ENCODE measurements around the gene MICAL3.

MICAL3 gene

DNA sequence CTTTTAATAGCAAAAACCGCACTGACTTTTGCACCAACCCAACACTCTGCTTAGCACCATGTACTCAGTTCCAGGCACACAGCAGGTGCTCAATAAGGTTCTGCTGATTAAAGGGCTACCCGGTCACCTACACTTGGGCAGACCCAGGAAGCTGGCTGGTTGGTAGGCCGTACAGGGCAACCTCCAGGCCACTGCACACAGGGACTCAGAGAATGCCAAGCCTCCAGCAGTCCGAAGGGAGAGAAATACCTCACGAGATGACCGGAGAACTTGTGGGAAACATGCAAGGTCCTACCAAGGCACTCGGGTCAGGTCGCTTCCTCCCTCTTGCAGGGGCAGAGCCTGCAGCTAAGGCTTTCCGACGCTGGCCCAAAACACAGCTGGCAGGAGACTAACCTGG, 109.2 kb downstream of the MICAL3 start:
- no peak for DNase-seq (ENCODE audit: low read depth)

DNA sequence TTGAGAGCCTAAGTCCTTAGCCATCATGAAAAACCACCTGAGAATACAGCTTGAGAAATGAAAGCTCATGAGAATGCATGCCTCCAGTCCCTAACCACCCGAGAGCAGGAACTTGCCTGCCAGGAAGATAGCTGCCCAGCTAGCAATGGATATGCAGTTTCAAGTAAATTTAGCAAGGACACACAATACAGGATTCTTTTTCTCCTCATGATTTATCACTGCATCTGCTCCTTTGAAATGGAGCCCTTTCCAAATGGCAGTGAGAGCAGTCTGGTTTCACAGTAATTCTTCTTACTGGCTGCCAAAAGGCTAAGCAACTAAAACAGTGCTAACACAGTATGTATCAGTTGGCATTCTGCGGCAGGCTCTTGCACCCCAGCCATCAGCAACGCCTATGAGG, 109.9 kb downstream of the MICAL3 start:
- no peak for DNase-seq (ENCODE audit: low read depth)

DNA sequence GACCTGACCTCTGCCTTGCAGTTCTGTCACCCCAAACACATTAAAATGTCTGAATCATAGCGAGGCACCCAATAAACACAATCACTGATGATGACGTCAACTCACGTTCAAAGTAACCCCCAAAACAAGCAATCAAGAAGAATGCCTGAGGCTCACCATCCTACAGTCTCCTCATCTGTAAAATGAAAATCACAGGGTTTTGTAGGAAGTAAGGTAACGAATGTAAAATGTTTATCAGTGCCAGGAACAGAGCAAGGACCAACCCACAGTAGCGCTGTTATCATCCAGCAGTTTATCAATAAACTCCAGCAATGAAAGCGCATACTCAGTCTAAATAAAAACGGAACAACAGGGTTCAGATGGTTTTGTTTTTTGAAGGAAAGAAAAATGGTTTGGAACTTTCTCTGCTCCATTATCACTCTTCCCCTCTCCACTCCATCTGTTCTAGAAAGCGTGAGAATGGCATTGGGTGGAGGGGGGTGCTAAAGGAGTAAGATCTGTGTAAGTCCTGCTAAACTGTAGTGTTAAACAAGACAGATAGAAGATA, 110.5 kb downstream of the MICAL3 start:
- no peak for DNase-seq (ENCODE audit: low read depth)

DNA sequence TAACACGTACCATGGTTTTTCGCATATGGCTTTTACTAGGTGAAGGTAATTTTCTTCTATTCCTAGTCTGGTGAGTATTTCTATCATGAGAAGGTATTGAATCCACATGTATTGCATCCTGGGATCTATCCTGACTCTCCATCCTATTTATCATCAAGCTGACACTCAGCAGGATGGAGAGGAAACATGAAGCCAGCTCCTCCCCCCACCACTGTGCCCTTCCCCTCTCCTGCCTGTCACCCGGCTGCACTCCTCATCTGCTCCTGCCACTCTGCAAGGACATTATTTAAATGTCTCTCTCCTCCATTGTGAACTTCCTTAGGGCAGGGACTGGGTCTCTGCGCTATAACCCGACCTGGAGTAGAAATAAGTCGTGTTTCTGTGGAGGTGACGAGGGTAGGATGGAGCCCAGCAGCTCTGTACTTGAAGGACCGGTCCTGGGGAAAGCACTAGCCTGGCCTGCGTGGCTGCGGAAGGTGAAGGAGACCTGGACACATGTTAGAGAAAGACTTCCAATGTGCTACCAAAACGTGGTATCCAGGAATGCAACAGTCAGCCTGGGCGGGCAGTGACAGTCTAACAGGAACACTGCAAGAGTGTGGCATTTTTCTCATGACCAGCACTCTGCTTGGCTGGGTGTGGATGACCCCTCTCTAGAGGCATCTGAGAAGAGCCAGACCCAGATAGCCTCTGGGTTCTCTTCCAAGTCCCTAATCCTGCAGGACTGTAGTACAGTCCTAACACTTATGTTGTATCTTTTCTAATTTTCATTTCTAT, 111.2 kb downstream of the MICAL3 start:
- no peak for DNase-seq (ENCODE audit: low read depth)

DNA sequence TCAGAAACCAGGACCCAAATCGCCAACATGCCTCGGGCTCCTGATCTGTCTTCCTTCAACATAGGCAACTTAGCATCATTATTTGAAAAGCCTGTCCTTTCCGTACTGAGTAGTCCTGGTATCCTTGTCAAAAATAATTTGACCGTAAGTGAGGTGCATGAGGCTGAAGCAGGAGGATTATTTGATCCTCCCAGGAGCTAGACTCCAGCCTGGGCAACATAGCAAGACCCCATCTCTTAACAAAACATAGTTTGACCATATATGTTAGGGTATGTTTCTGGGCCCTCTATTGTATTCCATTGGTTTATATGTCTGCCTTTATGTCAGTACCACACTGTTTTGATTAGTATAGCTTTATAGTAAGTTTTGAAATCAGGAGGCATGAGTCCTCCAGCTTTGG, 112.5 kb downstream of the MICAL3 start:
- DNase-seq (ENCODE audit: low read depth), result no peak

DNA sequence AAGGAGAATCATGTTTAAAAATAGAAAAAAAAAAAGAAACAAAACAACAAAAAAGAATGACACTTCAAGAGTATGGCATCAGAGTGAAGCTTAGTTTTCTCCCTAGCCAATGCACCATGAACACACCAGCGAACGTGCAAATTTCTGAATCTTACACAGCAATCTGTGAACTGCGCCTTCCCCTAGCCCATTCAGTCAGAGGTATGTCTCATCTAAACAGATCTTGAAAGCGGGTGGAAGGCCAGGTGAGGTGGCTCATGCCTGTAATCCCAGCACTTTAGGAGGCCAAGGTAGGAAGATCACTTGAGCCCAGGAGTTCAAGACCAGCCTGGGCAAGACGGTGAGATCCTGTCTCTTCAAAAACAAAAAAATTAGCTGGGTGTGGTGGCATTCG, 113.1 kb downstream of the MICAL3 start:
- DNase-seq (ENCODE audit: low read depth), result no peak

DNA sequence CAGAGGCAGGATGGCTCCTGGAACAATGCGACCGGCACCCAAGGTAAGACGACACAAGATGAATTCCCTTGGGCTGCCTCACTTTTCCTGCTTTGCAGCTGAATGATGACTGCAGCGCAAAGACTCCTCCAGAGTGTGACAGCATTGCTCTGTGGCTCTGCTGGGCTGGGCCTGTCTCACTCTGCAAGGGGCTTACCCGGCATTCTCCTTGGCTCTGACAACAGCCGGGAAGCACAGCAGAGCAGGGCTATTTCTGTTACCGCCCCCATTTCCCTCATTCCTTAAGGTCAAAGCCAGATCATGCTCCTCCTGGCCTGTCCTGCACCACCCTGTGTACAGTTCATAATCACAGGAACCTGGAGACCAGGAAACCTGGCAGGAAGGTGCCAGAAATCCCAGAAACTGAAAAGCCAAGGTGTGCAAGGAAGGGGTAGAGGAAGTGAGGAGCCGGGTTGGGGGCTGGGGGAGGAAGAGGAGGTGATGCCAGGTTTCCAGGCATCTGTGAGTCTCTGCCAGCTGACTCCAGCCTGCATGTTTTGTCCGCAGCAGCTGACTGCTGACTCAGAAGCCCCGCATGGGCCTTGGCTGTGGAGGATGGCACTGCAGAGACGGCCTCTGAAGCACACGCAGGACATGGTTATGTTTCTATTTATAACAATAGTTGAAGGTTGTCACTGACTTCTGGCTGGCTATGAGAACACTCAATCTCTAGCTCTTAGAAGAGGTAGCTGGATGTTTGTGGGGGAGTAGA, 113.6 kb downstream of the MICAL3 start:
- peak; percentile 76 for DNase-seq (ENCODE audit: low read depth)

DNA sequence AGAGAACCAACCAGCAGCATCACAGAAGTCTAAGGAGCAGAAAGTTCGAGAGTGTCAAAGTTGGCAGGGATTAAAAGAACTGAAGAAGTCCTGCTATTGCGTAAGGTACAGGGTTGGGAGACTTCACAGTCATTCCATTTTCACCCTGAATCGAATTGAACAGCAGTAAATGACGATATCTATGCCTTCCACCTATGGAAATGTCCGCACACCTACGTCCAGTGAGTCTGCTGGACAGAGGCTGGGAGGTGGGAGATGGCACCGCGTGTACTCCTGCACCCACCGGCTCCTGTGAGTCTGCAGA, 116.7 kb downstream of the MICAL3 start:
- no peak for DNase-seq (ENCODE audit: low read depth)

DNA sequence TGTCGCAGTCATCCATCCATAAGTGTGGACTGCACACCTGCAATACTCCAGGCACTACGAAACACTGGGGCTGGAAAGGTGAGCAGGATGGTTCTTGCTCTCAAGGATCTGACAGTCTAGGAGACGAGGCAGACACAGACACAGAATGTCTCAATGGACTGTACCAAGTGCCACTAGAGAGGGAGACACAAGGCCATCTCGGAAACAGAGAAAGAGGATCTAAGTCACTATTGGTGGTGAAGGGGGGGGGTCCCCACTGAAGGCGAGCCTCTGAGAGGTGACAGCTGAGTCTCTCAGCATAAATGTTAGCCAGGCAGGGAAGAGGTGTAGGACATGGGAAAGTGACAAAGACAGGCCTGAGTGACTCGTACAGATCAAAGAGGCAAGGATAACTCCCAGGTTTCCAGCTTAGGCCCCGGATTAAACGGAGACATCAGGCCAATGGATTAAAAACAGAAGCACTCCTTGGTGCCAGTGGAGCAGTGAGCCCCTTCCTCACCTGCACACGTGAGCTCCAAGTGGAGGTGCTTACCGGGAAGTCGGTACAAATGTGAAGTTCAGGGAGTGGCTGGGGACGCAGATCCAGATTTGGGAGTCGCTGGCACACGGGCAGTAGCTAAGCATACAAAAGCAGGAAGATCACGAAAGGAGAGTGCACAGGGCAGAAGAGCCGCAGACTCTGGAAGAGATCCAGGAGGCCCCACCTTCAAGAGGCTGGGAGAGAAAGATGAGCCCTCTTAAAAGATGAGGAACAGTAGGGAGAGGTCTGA, 117.2 kb downstream of the MICAL3 start:
- no peak for DNase-seq (ENCODE audit: low read depth)

DNA sequence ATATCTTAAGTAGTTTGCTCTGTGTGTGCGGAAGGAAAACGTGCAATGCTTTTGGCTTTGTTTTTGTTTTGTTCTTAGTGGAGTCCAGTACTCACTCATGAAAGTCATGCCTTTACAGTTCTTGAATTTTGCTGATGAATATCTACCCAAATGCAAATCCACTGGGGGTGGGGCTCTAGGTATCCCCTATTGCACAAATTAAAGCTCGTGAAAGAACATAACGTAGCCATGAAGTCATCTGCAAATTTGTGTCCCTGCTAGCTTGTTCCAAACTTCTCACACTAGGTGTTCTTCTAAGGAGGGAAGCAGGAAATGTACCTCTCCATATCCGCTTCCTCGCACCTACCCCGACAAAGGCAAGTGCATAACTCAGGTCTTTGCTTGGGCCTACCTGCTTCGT, 118.9 kb downstream of the MICAL3 start:
- no peak for DNase-seq (ENCODE audit: low read depth)

DNA sequence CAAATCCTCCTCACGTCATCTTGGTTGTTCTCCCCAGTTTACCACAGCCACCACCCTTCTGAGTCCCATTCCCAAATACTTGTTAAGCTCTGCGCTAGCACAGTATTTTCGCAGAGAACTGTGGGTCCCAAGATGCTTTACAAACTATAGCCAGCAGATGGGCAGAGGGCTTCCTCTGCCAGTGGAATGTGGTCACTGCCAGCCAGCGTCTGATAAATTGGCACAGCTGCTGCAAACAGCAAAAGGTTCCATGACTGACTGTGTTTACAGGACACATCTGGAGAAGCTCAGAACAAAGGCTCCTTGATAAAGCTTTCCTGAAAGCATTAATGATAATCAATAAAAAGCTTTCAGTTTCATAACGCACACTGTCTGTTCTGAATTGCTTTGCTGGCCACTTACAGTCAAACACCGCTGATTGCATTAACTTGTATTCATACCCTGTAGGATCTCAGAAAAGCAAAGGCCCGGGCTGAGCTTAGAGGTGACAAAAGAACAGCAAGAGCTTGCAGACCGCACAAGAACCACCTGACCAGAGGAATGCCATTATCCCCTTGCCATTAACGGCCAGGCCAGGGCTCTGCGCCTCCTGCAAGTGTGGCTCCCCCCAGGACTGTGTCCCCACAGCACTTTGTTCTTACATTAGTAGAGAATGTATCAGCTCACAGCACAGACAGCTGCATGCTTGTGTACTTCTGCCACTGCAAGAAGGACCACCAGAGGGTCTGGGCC, 120.6 kb downstream of the MICAL3 start:
- no peak for DNase-seq (ENCODE audit: low read depth)

DNA sequence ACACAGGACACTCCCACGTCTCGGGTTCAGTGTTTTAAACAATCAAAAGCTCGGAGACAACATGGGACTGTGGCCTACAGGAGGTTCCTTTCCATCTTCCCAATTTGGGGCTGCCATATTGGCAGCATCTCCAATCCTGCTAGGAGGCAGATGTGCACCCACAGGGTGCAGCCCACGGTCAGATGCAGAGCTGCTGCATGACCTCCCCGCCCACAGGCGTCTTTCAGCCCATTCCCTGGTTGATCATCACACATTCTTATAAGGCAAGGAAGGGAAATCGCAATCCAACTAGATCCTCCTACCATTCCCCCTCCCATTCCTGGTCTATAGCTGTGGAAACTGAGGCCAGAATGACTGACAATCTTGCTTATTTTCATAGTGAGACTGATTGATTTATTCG, 121.4 kb downstream of the MICAL3 start:
- no peak for DNase-seq (ENCODE audit: low read depth)

DNA sequence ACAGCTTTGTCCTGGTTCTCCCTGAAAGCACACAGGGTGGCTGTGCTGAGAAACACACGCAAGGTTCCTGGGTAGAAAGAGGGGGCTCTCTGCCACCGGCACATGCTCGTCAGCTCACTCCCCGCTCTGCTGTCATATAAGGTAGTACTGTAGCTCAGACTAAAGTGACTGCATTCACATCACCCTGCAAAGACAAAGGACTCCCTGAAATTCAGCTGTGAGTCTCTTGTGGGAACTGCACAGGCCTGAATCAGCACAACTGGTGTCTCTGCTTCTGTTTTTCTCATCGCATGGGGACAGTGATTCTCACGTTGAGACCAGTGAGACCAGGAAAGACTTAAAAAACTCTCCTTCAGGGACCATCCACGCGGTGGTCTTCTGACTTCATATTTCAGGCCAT, 126.0 kb downstream of the MICAL3 start:
- no peak for DNase-seq (ENCODE audit: low read depth)

DNA sequence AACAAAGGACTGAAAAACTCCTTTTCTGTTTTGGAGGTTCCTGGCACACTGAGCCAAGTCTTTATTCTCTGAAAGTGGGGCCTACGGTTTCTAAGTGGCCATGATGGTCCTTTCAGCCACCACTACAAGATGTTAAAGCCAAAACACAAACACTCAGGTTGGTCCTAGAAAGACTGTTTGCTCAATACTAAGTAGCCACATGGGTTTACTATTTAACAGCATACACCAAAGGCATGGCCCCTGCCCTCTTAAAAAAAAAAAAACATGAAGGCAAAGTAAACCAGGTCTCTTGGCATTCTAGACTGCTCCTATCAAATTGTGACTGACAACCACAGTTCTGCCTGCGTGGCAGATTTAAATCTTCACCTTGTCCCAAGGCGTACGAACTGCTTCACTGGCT, 126.5 kb downstream of the MICAL3 start:
- no peak for DNase-seq (ENCODE audit: low read depth)

DNA sequence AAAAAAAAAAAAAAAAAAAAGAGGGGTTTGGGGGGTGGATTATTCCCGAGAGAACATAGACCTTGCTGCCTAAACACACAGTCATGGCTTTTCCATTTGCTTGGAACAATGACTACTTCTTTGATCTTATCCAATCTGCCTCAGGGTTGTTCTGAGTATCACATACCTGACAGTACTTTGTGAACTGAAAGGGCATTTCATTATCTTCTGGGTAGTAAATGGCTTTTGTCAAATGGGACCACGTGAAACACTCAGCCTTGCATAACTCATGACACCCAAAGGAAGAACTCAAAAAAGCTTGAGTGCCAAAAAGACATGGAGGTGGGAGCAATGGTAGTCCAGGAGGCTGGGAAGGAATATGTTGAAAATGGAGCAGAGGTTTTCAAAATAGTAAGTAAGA, 126.9 kb downstream of the MICAL3 start:
- DNase-seq (ENCODE audit: low read depth), result no peak

DNA sequence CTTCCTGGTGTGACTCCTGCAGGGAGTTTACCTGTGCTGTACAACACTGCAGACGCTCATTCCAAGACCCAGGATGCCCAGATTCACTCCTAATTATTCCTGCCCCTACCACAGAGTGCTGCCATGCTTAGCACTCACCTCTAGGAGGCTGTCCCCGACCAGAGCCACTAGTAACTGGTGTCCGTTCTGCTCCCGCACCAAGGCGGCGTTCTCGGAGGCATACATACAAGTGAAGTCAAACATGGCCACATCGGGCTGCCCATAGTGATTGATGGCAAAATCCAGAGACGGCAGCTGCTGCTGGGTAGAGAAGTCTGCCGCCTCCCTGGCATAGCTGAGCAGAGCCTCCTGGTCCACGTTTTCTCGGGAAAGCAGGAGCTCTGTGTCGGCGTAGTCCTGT, 127.8 kb downstream of the MICAL3 start:
- DNase-seq (ENCODE audit: low read depth), result no peak

DNA sequence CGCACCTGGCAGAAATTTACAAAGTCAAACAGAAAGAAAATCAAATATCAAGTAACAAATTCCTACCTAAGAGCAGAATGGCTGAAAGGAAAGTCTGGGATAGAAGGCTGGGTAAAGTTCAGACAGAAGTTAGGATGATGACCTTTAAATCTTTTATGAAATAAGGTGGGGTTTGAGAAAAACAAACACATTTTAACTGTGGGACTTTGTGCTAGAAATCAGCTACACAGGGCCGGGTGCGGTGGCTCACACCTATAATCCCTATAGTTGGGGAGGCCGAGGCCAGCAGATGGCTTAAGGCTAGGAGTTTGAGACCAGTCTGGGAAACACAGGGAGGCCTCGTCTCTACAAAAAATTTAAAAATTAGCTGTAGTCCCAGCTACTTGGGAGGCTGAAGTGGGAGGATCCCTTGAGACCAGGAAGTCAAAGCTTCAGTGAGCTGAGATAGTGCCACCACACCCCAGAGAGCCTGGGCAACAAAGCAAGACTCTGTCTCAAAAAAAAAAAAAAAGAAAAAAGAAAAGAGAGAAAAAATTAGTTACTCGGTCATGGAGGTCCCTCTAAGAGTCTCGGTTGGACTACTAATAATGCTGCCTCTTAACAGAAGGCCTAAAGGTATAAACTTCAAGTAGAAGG, 130.3 kb downstream of the MICAL3 start:
- DNase-seq (ENCODE audit: low read depth), result no peak

DNA sequence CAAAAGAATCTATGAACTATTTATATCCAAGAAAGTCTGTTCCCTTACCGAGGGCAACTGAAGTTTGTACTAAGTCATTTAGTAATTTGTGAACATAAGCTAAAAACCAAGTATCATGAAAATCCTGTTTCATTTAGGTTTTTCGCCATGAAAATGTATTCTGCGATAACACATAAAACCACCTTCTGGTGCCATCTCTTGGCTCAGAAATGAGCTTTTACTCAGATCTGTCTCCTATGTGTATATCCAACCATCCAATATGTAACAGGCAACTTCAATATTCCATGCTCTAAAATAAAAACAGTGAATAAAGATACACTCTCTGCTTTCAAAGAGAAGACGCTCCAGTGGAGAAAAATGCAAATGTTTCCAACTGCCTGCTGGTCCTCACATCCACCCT, 132.0 kb downstream of the MICAL3 start:
- no peak for DNase-seq (ENCODE audit: low read depth)

DNA sequence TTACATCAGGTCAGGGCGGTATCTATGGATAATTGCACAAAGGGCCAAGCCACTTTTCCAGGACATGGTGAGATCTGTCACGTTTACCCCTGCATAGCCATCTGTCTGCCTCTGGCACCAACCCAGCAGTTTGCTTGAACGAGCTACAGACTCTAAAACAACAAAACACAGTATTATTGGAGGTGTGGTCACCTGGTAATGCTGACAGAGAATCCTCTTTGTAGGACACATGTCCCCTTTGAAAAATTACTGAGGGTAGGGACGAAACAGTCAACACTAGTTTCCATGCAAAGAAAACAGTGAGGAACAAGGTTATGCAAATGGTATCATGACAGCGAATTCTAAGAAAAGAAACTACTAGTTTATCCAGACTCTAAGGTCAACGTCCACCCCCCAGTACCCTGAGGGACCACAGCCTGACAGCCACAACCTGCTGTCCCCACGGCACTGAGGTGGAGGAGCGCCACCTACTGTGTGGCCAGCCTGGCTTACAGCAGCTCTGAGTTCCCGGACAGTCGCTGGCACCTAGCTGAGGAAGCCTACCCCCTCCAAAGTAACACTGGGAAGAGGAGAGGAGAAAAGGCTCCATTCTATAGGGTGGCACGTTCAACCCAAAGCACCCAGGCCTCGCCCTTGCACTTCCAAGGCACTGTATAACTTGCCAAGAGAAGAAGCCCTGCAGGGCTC, 132.7 kb downstream of the MICAL3 start:
- no peak for DNase-seq (ENCODE audit: low read depth)

DNA sequence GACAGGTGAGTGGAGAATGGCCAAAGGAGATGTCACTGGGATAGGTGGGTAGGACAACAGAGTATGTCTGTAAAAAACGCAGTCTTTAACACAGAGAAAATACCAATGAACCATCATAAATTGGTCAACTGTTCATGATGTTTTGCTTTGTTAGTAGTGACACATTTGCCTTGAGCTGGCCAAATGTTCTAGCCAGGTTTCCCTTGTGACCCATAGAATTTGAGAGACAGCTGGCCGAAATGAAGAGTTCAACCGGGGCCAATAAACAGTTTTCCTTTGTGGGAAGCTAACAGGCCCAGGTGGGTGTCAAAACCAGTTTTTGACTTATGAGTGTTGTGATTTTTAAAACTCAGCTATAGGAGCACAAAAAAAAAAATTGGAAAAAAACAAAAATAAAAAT, 133.5 kb downstream of the MICAL3 start:
- no peak for DNase-seq (ENCODE audit: low read depth)

DNA sequence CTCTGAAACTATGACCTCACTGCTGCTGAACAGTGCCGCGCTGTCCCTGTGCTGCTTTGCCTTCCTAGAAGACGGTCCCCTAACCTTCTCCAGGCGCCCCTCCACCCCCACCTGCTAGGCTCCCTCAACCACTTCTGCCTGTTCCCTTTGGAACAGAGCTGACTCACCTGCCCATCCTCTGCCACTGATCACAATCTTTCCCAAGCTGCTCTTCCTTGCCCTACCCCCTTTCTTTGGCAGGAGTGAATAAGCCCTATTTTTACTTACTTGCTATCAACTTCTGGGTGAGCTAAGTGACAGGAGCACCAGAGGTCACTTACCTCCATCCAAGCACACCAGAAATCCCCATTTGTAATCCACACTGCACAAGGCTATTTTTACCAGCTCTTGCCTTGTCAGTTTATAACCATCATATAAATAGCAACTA, 134.1 kb downstream of the MICAL3 start:
- DNase-seq (ENCODE audit: low read depth), result no peak

Measured in GM04503 (cell line).